Measurements from ENCODE around the gene MYL5.

- TF ChIP-seq CTCF (IDR thresholded peaks at IDR 0.05; ENCODE audit: insufficient read depth, low read length, poor library complexity, severe bottlenecking) (no peak), EZH2phosphoT487 (conservative IDR thresholded peaks at IDR 0.05; ENCODE audit: low read length) (no peak)
These were observed 25.1 kb upstream of the MYL5 start for GRCh38 chr4:649293-649625.
